HEK293T (cell line): ENCODE data around the gene ZNF324.

Experiments
- BHLHE40 ChIP-seq: fragments of 450-650 bp; IDR thresholded peaks from 2 replicates; pipeline ENCODE4 v1.6.1; 2016; ENCODE audit warnings: mild to moderate bottlenecking, moderate library complexity, borderline replicate concordance
- CTBP1 ChIP-seq: fragments of 450-650 bp; IDR thresholded peaks from 2 replicates; pipeline ENCODE4 v1.6.1; 2016; ENCODE audit warnings: borderline replicate concordance
- ELF4 ChIP-seq: fragments of 450-650 bp; IDR thresholded peaks from 2 replicates; pipeline ENCODE4 v1.6.1; 2017; ENCODE audit warnings: antibody characterized with exemption
- FOXA1 ChIP-seq: fragments of 450-650 bp; IDR thresholded peaks from 2 replicates; pipeline ENCODE4 v1.6.1; 2016; ENCODE audit warnings: mild to moderate bottlenecking
- FOXK2 ChIP-seq: fragments of 450-650 bp; IDR thresholded peaks from 2 replicates; pipeline ENCODE4 v1.6.1; 2016; ENCODE audit warnings: mild to moderate bottlenecking
- FOXM1 ChIP-seq: fragments of 450-650 bp; IDR thresholded peaks from 2 replicates; pipeline ENCODE4 v1.6.1; 2017; ENCODE audit warnings: mild to moderate bottlenecking, borderline replicate concordance
- HDGF ChIP-seq: fragments of 450-650 bp; IDR thresholded peaks from 2 replicates; pipeline ENCODE4 v1.6.1; 2017; ENCODE audit warnings: antibody characterized with exemption, borderline replicate concordance
- L3MBTL2 ChIP-seq: fragments of 450-650 bp; conservative IDR thresholded peaks from 2 replicates; pipeline ENCODE4 v1.6.1; 2016; ENCODE audit warnings: mild to moderate bottlenecking
- NFRKB ChIP-seq: fragments of 450-650 bp; IDR thresholded peaks from 2 replicates; pipeline ENCODE4 v1.6.1; 2016; ENCODE audit warnings: mild to moderate bottlenecking, moderate library complexity
- SP1 ChIP-seq: fragments of 450-650 bp; IDR thresholded peaks from 2 replicates; pipeline ENCODE4 v1.6.1; 2017
- SUZ12 ChIP-seq: fragments of 450-650 bp; IDR thresholded peaks from 2 replicates; pipeline ENCODE4 v1.6.1; 2016; ENCODE audit warnings: mild to moderate bottlenecking
- TARDBP ChIP-seq: fragments of 450-650 bp; IDR thresholded peaks from 2 replicates; pipeline ENCODE4 v1.6.1; 2016
- ZNF384 ChIP-seq: fragments of 450-650 bp; IDR thresholded peaks from 2 replicates; pipeline ENCODE4 v1.6.1; 2016

- TF ChIP-seq SUZ12 (no peak), ZNF384 (no peak), SP1 (no peak), TARDBP (no peak), FOXK2 (no peak), HDGF (no peak), NFRKB (no peak), L3MBTL2 (no peak), CTBP1 (no peak), FOXM1 (no peak), FOXA1 (no peak), BHLHE40 (no peak), ELF4 (no peak)
Observed at GRCh38 chr19:58434217-58434616, 32.7 kb upstream of the ZNF324 start.
